ENCODE results near the gene DIS3. TPM values are rescaled to one million over a fixed set of nuclear protein-coding genes. Genes with fewer than 3 reads are reported as not detected.

DIS3 gene
- total RNA-seq, 1 donor from 2014 or later = 62.0 TPM

- H3K4me3 ChIP-seq = no peak overlapping the region
- DNase-seq (ENCODE audit: low spot score) = no peak
- no peaks in the 10 kb centered on the region for H3K4me1 ChIP-seq
- H3K36me3 Mint-ChIP-seq = peaks cover 19% of the 10 kb centered on the region
- H3K4me1 Mint-ChIP-seq = no peaks in the 10 kb centered on the region
- peaks cover 5% of the 10 kb centered on the region for H4K20me1 ChIP-seq (ENCODE audit: low read depth)
- no peak overlapping the region for H3K27ac Mint-ChIP-seq
- H3K27me3 ChIP-seq = no peaks in the 10 kb centered on the region
- H3K9me3 Mint-ChIP-seq = no peaks in the 10 kb centered on the region
- H3K27me3 Mint-ChIP-seq (ENCODE audit: insufficient read depth, low read depth) = no peaks in the 10 kb centered on the region
- no peak overlapping the region for H2AFZ ChIP-seq (replicated peaks)
- H3K9me3 ChIP-seq (ENCODE audit: low read depth) = no peaks in the 10 kb centered on the region
- no peaks in the 10 kb centered on the region for H3K79me2 ChIP-seq (ENCODE audit: low read depth)
- no peak for TF ChIP-seq CTCF (IDR thresholded peaks at IDR 0.05)
- TF ChIP-seq EZH2 (IDR thresholded peaks at IDR 0.05) = no peak
- no peak for TF ChIP-seq EZH2phosphoT487 (IDR thresholded peaks at IDR 0.05)
- H3K9ac ChIP-seq = no peak overlapping the region
- no peak overlapping the region for H3K4me2 ChIP-seq
- H3K4me3 Mint-ChIP-seq = no peak overlapping the region
- peaks cover 7% of the 10 kb centered on the region for H3F3A ChIP-seq (ENCODE audit: low read depth)
- no peak overlapping the region for H3K27ac ChIP-seq
- H3K36me3 ChIP-seq = peaks cover 4% of the 10 kb centered on the region
These were observed 24.1 kb upstream of the DIS3 start for GRCh38 chr13:72805676-72806346.

GRCh38 chr13:72804301-72804700 is 22.6 kb upstream of the DIS3 start:
- Mint-ChIP-seq H3K9me3 (no peaks in the 10 kb centered on the region), H3K27me3 (ENCODE audit: insufficient read depth, low read depth) (no peaks in the 10 kb centered on the region), H3K4me1 (no peaks in the 10 kb centered on the region), H3K4me3 (no peak overlapping the region), H3K27ac (no peak overlapping the region), H3K36me3 (peaks cover 22% of the 10 kb centered on the region)
- Histone ChIP-seq H3K9ac (no peak overlapping the region), H3F3A (ENCODE audit: low read depth) (peaks cover 7% of the 10 kb centered on the region), H3K27me3 (no peaks in the 10 kb centered on the region), H3K9me3 (ENCODE audit: low read depth) (no peaks in the 10 kb centered on the region), H3K4me3 (no peak overlapping the region), H3K36me3 (peaks cover 4% of the 10 kb centered on the region), H3K27ac (no peak overlapping the region), H4K20me1 (ENCODE audit: low read depth) (peaks cover 5% of the 10 kb centered on the region), H2AFZ (replicated peaks) (no peak overlapping the region), H3K4me1 (no peaks in the 10 kb centered on the region), H3K79me2 (ENCODE audit: low read depth) (no peaks in the 10 kb centered on the region), H3K4me2 (no peak overlapping the region)
- TF ChIP-seq EZH2 (IDR thresholded peaks at IDR 0.05) (no peak), CTCF (IDR thresholded peaks at IDR 0.05) (no peak), EZH2phosphoT487 (IDR thresholded peaks at IDR 0.05) (no peak)
- no peak for DNase-seq (ENCODE audit: low spot score)

- Histone ChIP-seq H3K4me2 (no peak overlapping the region), H3K27ac (no peak overlapping the region), H3K9ac (no peak overlapping the region), H2AFZ (replicated peaks) (no peak overlapping the region), H3K4me3 (no peak overlapping the region), H3K79me2 (ENCODE audit: low read depth) (no peaks in the 10 kb centered on the region), H3F3A (ENCODE audit: low read depth) (no peaks in the 10 kb centered on the region), H3K27me3 (no peaks in the 10 kb centered on the region), H3K4me1 (no peaks in the 10 kb centered on the region), H3K9me3 (ENCODE audit: low read depth) (no peaks in the 10 kb centered on the region), H3K36me3 (peaks cover 23% of the 10 kb centered on the region), H4K20me1 (ENCODE audit: low read depth) (peaks cover 5% of the 10 kb centered on the region)
- Mint-ChIP-seq H3K9me3 (no peaks in the 10 kb centered on the region), H3K4me3 (no peak overlapping the region), H3K4me1 (no peaks in the 10 kb centered on the region), H3K36me3 (peaks cover 24% of the 10 kb centered on the region), H3K27me3 (ENCODE audit: insufficient read depth, low read depth) (no peaks in the 10 kb centered on the region), H3K27ac (no peak overlapping the region)
- no peak for DNase-seq (ENCODE audit: low spot score)
- TF ChIP-seq EZH2 (IDR thresholded peaks at IDR 0.05) = no peak
- TF ChIP-seq EZH2phosphoT487 (IDR thresholded peaks at IDR 0.05) = no peak
These were observed 17.1 kb upstream of the DIS3 start for GRCh38 chr13:72798817-72799216.

GRCh38 chr13:72792640-72793039 is 10.9 kb upstream of the DIS3 start:
- H3K36me3 ChIP-seq = peaks cover 33% of the 10 kb centered on the region
- H3K4me1 ChIP-seq = no peaks in the 10 kb centered on the region
- Mint-ChIP-seq H3K4me3 (no peak overlapping the region), H3K27me3 (ENCODE audit: insufficient read depth, low read depth) (no peaks in the 10 kb centered on the region), H3K36me3 (peaks cover 29% of the 10 kb centered on the region), H3K4me1 (no peaks in the 10 kb centered on the region), H3K27ac (no peak overlapping the region), H3K9me3 (no peaks in the 10 kb centered on the region)
- H3K9ac ChIP-seq = no peak overlapping the region
- DNase-seq (ENCODE audit: low spot score) = no peak
- H3K4me3 ChIP-seq = no peak overlapping the region
- no peak overlapping the region for H3K4me2 ChIP-seq
- no peak overlapping the region for H3K27ac ChIP-seq
- no peaks in the 10 kb centered on the region for H3K27me3 ChIP-seq
- TF ChIP-seq EZH2phosphoT487 (IDR thresholded peaks at IDR 0.05) (no peak), CTCF (IDR thresholded peaks at IDR 0.05) (no peak), EZH2 (IDR thresholded peaks at IDR 0.05) (no peak)
- no peak overlapping the region for H2AFZ ChIP-seq (replicated peaks)
- H4K20me1 ChIP-seq (ENCODE audit: low read depth) = peaks cover 4% of the 10 kb centered on the region
- no peaks in the 10 kb centered on the region for H3F3A ChIP-seq (ENCODE audit: low read depth)
- peaks cover 27% of the 10 kb centered on the region for H3K79me2 ChIP-seq (ENCODE audit: low read depth)
- H3K9me3 ChIP-seq (ENCODE audit: low read depth) = no peaks in the 10 kb centered on the region

Measured in neural progenitor cell (in vitro differentiated cells).